A549 treated with dexamethasone at 1 μM for 4 hours (cell line): Measurements from ENCODE around the gene C5AR2. TPM values are rescaled to one million over a fixed set of nuclear protein-coding genes. Genes with fewer than 3 reads are reported as not detected.

Source experiments
- total RNA-seq: library from RNA; stranded (reverse); fragments of 200-300 nt; extraction: Qiagen RNA extraction; gene quantifications from 5 replicates; pipeline ENCODE4 v1.2.3, GENCODE V29; 2022

Gene C5AR2
- total RNA-seq: 7.0 to 13.8 TPM (median 11.3 TPM) in 5 replicates

DNA sequence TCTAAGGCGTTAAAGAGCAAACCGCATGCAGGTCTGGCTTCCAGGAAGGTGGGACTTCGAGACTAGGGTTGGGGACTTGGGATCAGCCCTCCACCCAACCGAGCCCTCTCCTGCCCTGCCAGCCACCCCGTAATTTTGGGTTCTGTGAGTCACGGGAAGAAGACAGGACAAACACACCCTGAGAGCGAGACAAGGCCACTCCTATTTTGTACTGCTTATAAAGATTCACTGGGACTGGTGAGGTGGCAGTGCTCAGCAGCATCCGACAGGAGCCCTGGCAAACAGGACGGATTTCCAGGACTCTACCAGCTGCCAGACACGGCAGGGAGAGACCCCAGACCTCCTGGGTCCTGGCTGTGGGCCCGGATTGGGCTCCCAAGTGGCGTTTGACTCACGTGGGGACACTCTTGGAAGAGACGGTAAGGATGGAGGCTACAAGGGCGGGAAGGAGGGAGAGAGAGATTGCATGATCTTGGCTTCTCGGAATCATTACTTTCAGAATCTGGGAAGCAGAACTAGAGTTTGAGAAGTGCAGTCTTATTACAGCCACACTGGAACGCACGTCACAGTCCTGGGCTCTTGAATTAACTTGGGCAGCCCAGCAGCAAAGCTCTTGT, at the start of gene C5AR2:
TSS of gene C5AR2 (plus strand) at position 245 of the 617 bp plus-strand sequence. CDS start 8,625 bp downstream, outside the sequence.

DNA sequence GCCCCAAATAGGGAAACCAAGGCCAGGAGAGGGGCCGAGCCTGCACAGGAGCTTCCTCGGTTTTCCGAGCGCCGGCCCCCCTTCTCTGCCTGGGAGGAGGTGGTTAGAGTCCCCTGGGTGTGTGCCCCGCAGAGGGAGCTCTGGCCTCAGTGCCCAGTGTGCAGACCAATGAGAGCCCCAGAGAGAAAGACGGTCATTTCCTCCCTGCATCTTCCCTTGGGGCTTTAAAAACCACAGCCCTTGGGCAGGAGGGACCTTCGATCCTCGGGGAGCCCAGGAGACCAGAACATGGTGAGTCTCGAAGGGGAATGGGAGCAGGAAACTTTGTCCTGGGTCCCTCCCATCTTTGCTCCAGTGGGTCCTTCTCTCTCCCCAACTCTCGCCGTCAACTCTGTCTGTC, 22.4 kb upstream of the C5AR2 start, which contains the start of gene C5AR1:
TSS of gene C5AR1 (plus strand) at position 254 of the 400 bp plus-strand sequence. CDS start at position 289, 35 bp downstream.

DNA sequence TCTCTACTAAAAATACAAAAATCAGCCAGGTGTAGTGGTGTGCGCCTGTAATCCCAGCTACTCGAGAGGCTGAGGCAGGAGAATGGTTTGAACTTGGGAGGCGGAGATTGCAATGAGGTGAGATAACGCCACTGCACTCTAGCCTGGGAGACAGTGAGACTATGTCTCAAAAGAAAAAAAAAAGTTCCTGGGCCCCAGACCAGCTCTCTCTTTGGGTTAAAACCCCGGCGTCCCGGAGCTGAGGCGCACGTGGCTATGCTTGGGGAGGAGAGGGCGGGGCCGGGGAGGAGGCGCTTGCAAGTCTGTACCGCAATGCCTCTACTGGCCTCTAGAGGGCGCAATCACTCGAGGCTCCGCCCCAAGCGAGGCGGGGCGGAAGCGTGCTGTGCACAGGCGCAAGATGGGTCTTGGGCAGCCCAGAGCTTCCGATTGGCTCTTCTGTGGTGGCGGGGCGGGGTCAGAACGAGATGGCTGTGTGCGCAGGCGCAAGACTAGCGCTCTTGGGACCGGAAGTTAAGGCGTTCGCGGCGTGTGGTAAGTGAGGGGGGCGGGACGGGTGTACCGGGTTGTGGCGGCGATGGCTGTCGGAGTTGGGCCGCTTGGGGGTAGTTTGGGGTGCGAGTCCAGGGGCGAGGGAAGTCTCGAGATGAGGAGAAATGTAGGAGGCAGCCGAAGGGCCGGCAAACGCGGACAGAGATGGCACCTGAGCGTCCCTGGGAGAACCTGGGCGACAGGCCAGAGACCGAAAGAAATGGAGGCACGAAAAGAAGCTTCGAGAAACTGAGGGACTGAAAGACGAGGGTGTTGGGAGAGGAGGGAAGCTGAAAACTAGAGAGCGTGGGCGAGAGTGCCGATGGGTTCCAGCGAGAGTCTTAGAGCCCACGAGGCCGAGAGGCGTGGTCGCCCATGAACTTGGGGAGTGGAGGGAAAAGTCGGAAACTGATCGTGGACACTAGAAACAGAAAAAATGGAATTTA, 17.1 kb downstream of the C5AR2 start, which contains the start of gene DHX34:
TSS of gene DHX34 (plus strand) at position 497 of the 977 bp plus-strand sequence. CDS start 3,716 bp downstream, outside the sequence.

Other genes starting within 250 kb of the C5AR2 start
- gene ZC3H4, start 218.4 kb upstream of the C5AR2 start, total RNA-seq: 20.2 to 30.3 TPM (median 28.2 TPM) in 5 replicates
- gene SAE1, start 201.3 kb upstream of the C5AR2 start, total RNA-seq: 208 to 229 TPM (median 216 TPM) in 5 replicates
- gene BBC3, start 101.0 kb upstream of the C5AR2 start, total RNA-seq: 15.1 to 23.4 TPM (median 21.6 TPM) in 5 replicates
- 20.8 to 26.5 TPM (median 25.4 TPM) in 5 replicates for gene CCDC9, start 75.7 kb upstream of the C5AR2 start, total RNA-seq
- gene INAFM1, start 57.3 kb upstream of the C5AR2 start, total RNA-seq: 4.7 to 9.6 TPM (median 8.9 TPM) in 5 replicates
- 1.2 to 3.3 TPM (median 2.4 TPM) in 5 replicates for gene C5AR1, start 22.3 kb upstream of the C5AR2 start, total RNA-seq
- 22.0 to 39.5 TPM (median 37.5 TPM) in 5 replicates for gene DHX34, start 17.1 kb downstream of the C5AR2 start, total RNA-seq
- gene MEIS3, start 87.4 kb downstream of the C5AR2 start, total RNA-seq: 32.1 to 48.0 TPM (median 41.6 TPM) in 5 replicates
- gene SLC8A2, start 139.7 kb downstream of the C5AR2 start, total RNA-seq: 0.24 to 0.58 TPM (median 0.37 TPM) in 5 replicates
- 15.3 to 24.0 TPM (median 19.6 TPM) in 5 replicates for gene KPTN, start 152.0 kb downstream of the C5AR2 start, total RNA-seq
- gene NAPA, start 182.9 kb downstream of the C5AR2 start, total RNA-seq: 85.9 to 107 TPM (median 96.2 TPM) in 5 replicates
- gene ZNF541, start 241.0 kb downstream of the C5AR2 start, total RNA-seq: 0.02 to 0.05 TPM (median 0.04 TPM) in 3 of 5 replicates, not detected in the others